Mesothelial cell of epicardium (in vitro differentiated cells): ENCODE measurements around the gene NXPH3. TPM values are rescaled to one million over a fixed set of nuclear protein-coding genes. Genes with fewer than 3 reads are reported as not detected.
"Not testable (repeated sequence)": the region's sequence is repeated elsewhere in the genome, so short reads cannot be mapped to it uniquely, and the experiment has no call there.

ENCODE experiments used
- DNase-seq, 2 experiments: peaks; one replicate each; pipeline ENCODE4 v3.0.0; 2021; ENCODE audit warnings: low spot score in 2 of 2; ENCODE audit not compliant: unreplicated experiment in 2 of 2
- H3K27ac Mint-ChIP-seq: 2 replicates; pipeline ENCODE4 v1.8.0; 2021; ENCODE audit warnings: mixed read lengths
- H3K27me3 Mint-ChIP-seq: 2 replicates; pipeline ENCODE4 v1.8.0; 2021; ENCODE audit warnings: low read depth, mixed read lengths
- H3K36me3 Mint-ChIP-seq: 2 replicates; pipeline ENCODE4 v1.8.0; 2021; ENCODE audit warnings: mixed read lengths
- H3K4me1 Mint-ChIP-seq: 2 replicates; pipeline ENCODE4 v1.8.0; 2021; ENCODE audit warnings: mixed read lengths
- H3K4me3 Mint-ChIP-seq: 2 replicates; pipeline ENCODE4 v1.8.0; 2021; ENCODE audit warnings: mild to moderate bottlenecking, moderate library complexity, mixed read lengths
- H3K9me3 Mint-ChIP-seq: 2 replicates; pipeline ENCODE4 v1.8.0; 2021; ENCODE audit warnings: mixed read lengths
- CTCF ChIP-seq: fragments of 200-600 bp; sonication (generic); IDR thresholded peaks from one replicate; pipeline ENCODE4 v1.5.0; 2021; ENCODE audit warnings: antibody characterized with exemption; ENCODE audit not compliant: unreplicated experiment
- total RNA-seq: library from RNA; stranded (reverse); gene quantifications from 3 replicates; pipeline ENCODE4 v1.2.1, GENCODE V29; 2021

Gene NXPH3
- total RNA-seq, 1 donor from 2014 or later = 0.83 TPM

- peaks cover 65% of the 10 kb centered on the region for H3K27me3 Mint-ChIP-seq
- H3K36me3 Mint-ChIP-seq = no peaks in the 10 kb centered on the region
- peak; percentile 100 for TF ChIP-seq CTCF
- H3K4me3 Mint-ChIP-seq = peak overlapping the region; percentile 58
- no peak overlapping the region for H3K27ac Mint-ChIP-seq
- peak; percentile 77 to 95 for DNase-seq
- H3K9me3 Mint-ChIP-seq = no peaks in the 10 kb centered on the region
- no peaks in the 10 kb centered on the region for H3K4me1 Mint-ChIP-seq
These were observed 7.6 kb upstream of the NXPH3 start for GRCh38 chr17:49567871-49568694.

GRCh38 chr17:49568695-49569047 lies 7.0 kb upstream of the NXPH3 start:
- not testable (repeated sequence) for H3K36me3 Mint-ChIP-seq, H3K4me3 Mint-ChIP-seq, H3K27ac Mint-ChIP-seq, H3K9me3 Mint-ChIP-seq, DNase-seq, H3K4me1 Mint-ChIP-seq
- H3K27me3 Mint-ChIP-seq = peaks cover 65% of the 10 kb centered on the region

DNA sequence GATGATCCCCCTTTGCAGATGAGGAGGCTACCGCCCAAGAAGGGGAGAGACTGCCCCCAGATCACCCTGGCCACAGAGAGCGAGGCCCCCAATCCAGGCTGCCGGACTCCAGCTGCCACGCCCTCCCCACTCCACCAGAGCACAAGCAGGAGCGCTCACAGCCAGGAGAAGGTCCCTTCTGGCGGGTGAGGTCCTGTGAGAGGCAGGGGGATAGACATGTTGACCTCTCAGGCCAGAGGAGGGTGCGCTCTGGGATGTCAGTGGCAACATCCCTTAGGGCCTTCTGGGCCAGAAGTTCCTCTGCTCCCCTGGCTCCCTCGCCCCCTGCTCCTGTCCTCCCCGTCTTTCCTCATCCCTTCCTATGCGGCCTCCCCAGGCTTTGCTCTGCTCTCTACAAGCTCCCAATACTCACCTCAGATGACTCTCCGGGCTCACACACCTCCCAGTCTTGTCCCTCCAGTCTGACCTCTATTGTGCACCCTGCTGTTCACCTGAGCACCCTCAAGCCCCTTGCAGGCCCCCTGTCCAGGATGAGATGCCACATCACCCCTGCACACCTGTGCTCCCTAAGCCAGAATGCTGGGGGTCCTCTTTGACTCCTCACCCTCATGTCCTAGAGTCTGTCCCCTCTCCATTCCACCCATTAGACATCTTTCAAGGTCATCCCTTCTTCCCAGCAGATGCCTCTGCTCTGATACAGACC lies 5.0 kb upstream of the NXPH3 start:
- Mint-ChIP-seq H3K27me3 (peaks cover 72% of the 10 kb centered on the region), H3K36me3 (no peaks in the 10 kb centered on the region), H3K4me1 (no peaks in the 10 kb centered on the region), H3K9me3 (no peaks in the 10 kb centered on the region), H3K4me3 (peak overlapping the region; percentile 76), H3K27ac (no peak overlapping the region)
- no peak for TF ChIP-seq CTCF
- no peak for DNase-seq

DNA sequence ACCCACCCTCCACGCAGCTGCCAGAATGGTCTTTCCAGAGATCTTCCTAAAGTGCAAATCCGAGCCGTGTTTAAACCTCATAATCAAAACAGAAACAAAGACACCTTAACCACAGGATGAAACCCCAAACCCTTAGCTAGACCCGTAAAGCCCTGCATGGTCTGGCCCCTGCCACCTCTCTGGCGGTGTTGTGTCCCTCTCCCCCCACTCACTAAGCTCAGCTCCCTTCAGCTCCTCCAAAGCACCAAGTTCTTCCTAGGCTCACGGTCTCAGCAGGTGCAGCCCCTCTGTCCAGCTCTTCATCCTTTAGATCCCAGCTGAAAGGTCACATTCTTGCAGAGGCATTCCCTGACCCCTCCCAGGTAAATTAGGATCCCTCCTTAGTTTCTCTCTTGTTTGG lies 4.4 kb upstream of the NXPH3 start:
- Mint-ChIP-seq H3K36me3 (no peaks in the 10 kb centered on the region), H3K9me3 (no peaks in the 10 kb centered on the region), H3K27ac (no peak overlapping the region), H3K4me3 (no peak overlapping the region), H3K4me1 (peaks cover 2% of the 10 kb centered on the region), H3K27me3 (peaks cover 67% of the 10 kb centered on the region)
- no peak for DNase-seq
- TF ChIP-seq CTCF = no peak

- peaks cover 66% of the 10 kb centered on the region for H3K27me3 Mint-ChIP-seq
- peaks cover 2% of the 10 kb centered on the region for H3K4me1 Mint-ChIP-seq
- no peak for DNase-seq
- H3K9me3 Mint-ChIP-seq = no peaks in the 10 kb centered on the region
- H3K36me3 Mint-ChIP-seq = no peaks in the 10 kb centered on the region
- H3K4me3 Mint-ChIP-seq = no peak overlapping the region
- no peak for TF ChIP-seq CTCF
- no peak overlapping the region for H3K27ac Mint-ChIP-seq
These were observed 3.9 kb upstream of the NXPH3 start for GRCh38 chr17:49571764-49572163.

DNA sequence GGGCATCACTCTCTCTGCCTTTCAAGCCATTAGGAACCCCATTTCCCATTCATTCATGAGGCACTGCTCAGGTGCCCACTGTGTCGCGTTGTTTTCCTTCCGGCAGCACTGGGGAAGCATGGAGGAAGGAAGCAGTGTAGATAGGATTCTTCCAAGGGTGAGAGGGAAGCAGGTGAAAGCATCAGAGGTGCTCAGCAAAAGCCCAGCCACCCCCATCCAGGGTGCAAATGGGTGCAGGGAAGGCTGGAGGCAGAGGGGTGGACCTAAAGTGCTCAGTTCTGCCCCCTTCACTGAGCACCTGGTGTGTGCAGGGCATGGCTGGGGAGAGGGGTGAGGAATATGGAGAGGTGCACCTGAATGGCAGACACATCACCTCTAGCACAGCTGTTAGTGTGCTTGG lies 3.4 kb upstream of the NXPH3 start:
- H3K4me3 Mint-ChIP-seq = no peak overlapping the region
- no peak for DNase-seq
- TF ChIP-seq CTCF = no peak
- peaks cover 66% of the 10 kb centered on the region for H3K27me3 Mint-ChIP-seq
- H3K4me1 Mint-ChIP-seq = peaks cover 4% of the 10 kb centered on the region
- no peaks in the 10 kb centered on the region for H3K36me3 Mint-ChIP-seq
- H3K9me3 Mint-ChIP-seq = no peaks in the 10 kb centered on the region
- H3K27ac Mint-ChIP-seq = no peak overlapping the region
